GM23248 (cell line): Measurements from ENCODE around the gene CCT4. TPM values are rescaled to one million over a fixed set of nuclear protein-coding genes. Genes with fewer than 3 reads are reported as not detected.

Experiments used
- DNase-seq: peaks from one replicate; pipeline ENCODE4 v3.0.0-alpha.2; 2015
- H2AFZ ChIP-seq: fragments of 200-600 bp; sonication (generic); 2 replicates; pipeline ENCODE4 v1.6.1; 2016; ENCODE audit warnings: antibody characterized with exemption
- H3F3A ChIP-seq: fragments of 200-600 bp; sonication (generic); 2 replicates; pipeline ENCODE4 v1.6.1; 2016; ENCODE audit warnings: mild to moderate bottlenecking, antibody characterized with exemption, mixed run types; ENCODE audit not compliant: insufficient read depth
- H3K27ac ChIP-seq: fragments of 200-600 bp; sonication (generic); 2 replicates; pipeline ENCODE4 v1.5.1; 2016; ENCODE audit warnings: mild to moderate bottlenecking
- H3K27me3 ChIP-seq: fragments of 200-600 bp; sonication (generic); replicated peaks from 2 replicates; pipeline ENCODE4 v1.6.1; 2016; ENCODE audit warnings: mild to moderate bottlenecking; ENCODE audit not compliant: insufficient read depth
- H3K36me3 ChIP-seq: fragments of 200-600 bp; sonication (generic); 2 replicates; pipeline ENCODE4 v1.6.1; 2016; ENCODE audit warnings: low read depth, mild to moderate bottlenecking
- H3K4me1 ChIP-seq: fragments of 200-600 bp; sonication (generic); 2 replicates; pipeline ENCODE4 v1.6.1; 2016; ENCODE audit warnings: mild to moderate bottlenecking; ENCODE audit not compliant: insufficient read depth
- H3K4me2 ChIP-seq: fragments of 200-600 bp; sonication (generic); one replicate; pipeline ENCODE4 v1.6.1; 2016; ENCODE audit warnings: mild to moderate bottlenecking; ENCODE audit not compliant: unreplicated experiment
- H3K4me3 ChIP-seq: fragments of 200-600 bp; sonication (generic); 2 replicates; pipeline ENCODE4 v1.5.1; 2016; ENCODE audit warnings: mild to moderate bottlenecking
- H3K79me2 ChIP-seq: fragments of 200-600 bp; sonication (generic); 2 replicates; pipeline ENCODE4 v1.6.1; 2016; ENCODE audit warnings: mild to moderate bottlenecking; ENCODE audit not compliant: insufficient read depth
- H3K9ac ChIP-seq: fragments of 200-600 bp; sonication (generic); 2 replicates; pipeline ENCODE4 v1.6.1; 2016; ENCODE audit warnings: mild to moderate bottlenecking
- H3K9me2 ChIP-seq: fragments of 200-600 bp; sonication (generic); 2 replicates; pipeline ENCODE4 v1.6.1; 2016; ENCODE audit warnings: mixed run types, mild to moderate bottlenecking, moderate library complexity; ENCODE audit not compliant: insufficient read depth
- H3K9me3 ChIP-seq: fragments of 200-600 bp; sonication (generic); one replicate; pipeline ENCODE4 v1.6.1; 2017; ENCODE audit warnings: low read depth
- H4K20me1 ChIP-seq: fragments of 200-600 bp; sonication (generic); 2 replicates; pipeline ENCODE4 v1.6.0; 2016; ENCODE audit not compliant: insufficient read depth
- EZH2 ChIP-seq: fragments of 200-600 bp; sonication (generic); IDR thresholded peaks from 2 replicates; pipeline ENCODE4 v1.6.1; 2018; ENCODE audit warnings: antibody characterized with exemption, mild to moderate bottlenecking; ENCODE audit not compliant: insufficient read depth, poor library complexity, severe bottlenecking
- EZH2phosphoT487 ChIP-seq: fragments of 200-600 bp; sonication (generic); IDR thresholded peaks from 2 replicates; pipeline ENCODE4 v1.6.1; 2018; ENCODE audit warnings: antibody characterized with exemption, moderate library complexity, mild to moderate bottlenecking, low read depth; ENCODE audit not compliant: insufficient read depth
- WGBS, 2 experiments: methylation state at CpG; one replicate each; pipeline ENCODE4 v1.1.6; 2015 to 2017; ENCODE audit warnings: low lambda C conversion rate in 2 of 2, low coverage in 1 of 2; ENCODE audit errors: missing lambda C conversion rate in 2 of 2; 5-methylcytosine and 5-hydroxymethylcytosine counted together
- in situ Hi-C: fragments of 300-500 bp; cut with MboI; formaldehyde crosslinking; loops from 2 replicates; pipeline ENCODE4 v1.15.0; 2020
- polyA plus RNA-seq: library from polyadenylated mRNA; unstranded; fragments of >200 nt; fragmentation: Nextera tagmentation; extraction: Ambion mirVana; gene quantifications from 2 replicates; pipeline ENCODE4 v1.2.1, GENCODE V29; 2016
- small RNA-seq: library from RNA; depleted of rRNA; stranded (forward); fragments of <200 nt; gene quantifications from one replicate; pipeline ENCODE3, GENCODE V24; 2014; ENCODE audit warnings: low read depth, low replicate concordance
- total RNA-seq: library from RNA; depleted of rRNA; stranded (reverse); fragments of >200 nt; shearing (Covaris generic); gene quantifications from 2 replicates; pipeline ENCODE4 v1.2.3, GENCODE V29; 2014; rRNA removed

The CCT4 gene
- total and polyA plus RNA-seq, 2 experiments from 2014 or later = 122 to 126 TPM

DNA sequence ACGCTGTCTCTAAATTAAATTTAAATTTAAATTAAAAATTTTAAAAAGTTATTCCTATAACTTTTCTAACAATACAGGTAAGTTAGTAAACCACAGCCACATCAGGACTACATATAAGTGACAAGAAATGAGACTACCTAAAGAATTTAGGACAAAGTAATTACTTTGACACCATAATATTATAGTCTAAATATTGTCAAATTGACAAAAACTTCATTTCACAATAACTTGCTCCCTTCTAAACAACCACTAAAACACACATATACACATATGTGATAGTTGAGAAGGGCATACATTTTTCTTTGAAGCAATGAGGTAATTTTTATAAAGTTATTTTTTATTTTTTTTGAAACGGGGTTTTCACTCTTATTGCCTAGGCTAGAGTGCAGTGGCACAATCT, 66.2 kb downstream of the CCT4 start:
- Histone ChIP-seq H2AFZ (no peak overlapping the region), H3K4me3 (no peak overlapping the region), H3K79me2 (no peaks in the 10 kb centered on the region), H3K9ac (no peak overlapping the region), H3K4me1 (no peaks in the 10 kb centered on the region), H3K4me2 (no peak overlapping the region), H3K9me3 (no peaks in the 10 kb centered on the region), H3K9me2 (no peaks in the 10 kb centered on the region), H3F3A (no peaks in the 10 kb centered on the region), H3K27me3 (no peaks in the 10 kb centered on the region), H3K27ac (no peak overlapping the region), H4K20me1 (no peaks in the 10 kb centered on the region), H3K36me3 (no peaks in the 10 kb centered on the region)
- DNase-seq = no peak
- no peak for TF ChIP-seq EZH2phosphoT487
- TF ChIP-seq EZH2 = no peak
- in situ Hi-C loops = no loop called here
- WGBS, 2 experiments = 93 to 97% methylated on average over 2 of the region's 2 CpGs

Small RNAs within 50 kb of the gene (small RNA-seq; reads per million reads assigned to genes)
- not detected for gene RF00019

Other genes with a start within 250 kb of the CCT4 start
- 0.25 and 0.76 TPM in 2 replicates for gene FAM161A, start 34.6 kb downstream of the CCT4 start, total RNA-seq
- gene FAM161A, start 34.6 kb downstream of the CCT4 start, polyA plus RNA-seq = 1.4 and 1.8 TPM in 2 replicates
- 37.4 and 40.5 TPM in 2 replicates for gene COMMD1, start 17.0 kb upstream of the CCT4 start, total RNA-seq
- gene COMMD1, start 17.0 kb upstream of the CCT4 start, polyA plus RNA-seq = 71.9 and 74.2 TPM in 2 replicates